ENCODE results near the gene CHIA.

Gene CHIA

GRCh38 chr1:111275780-111276433 lies 14.7 kb upstream of the CHIA start:
- no peak overlapping the region for H2AFZ ChIP-seq (ENCODE audit: low read depth, low read length)
- DNase-seq (no peak), ATAC-seq (ENCODE audit: insufficient read depth, low read depth) (no peak)
- H3K4me1 ChIP-seq (ENCODE audit: insufficient read depth, low read length) = no peaks in the 10 kb centered on the region
- H3K36me3 ChIP-seq (ENCODE audit: insufficient read depth, low read length) = no peaks in the 10 kb centered on the region
- no peak overlapping the region for H3K9ac ChIP-seq (ENCODE audit: low read depth, low read length)
- TF ChIP-seq EZH2 (IDR thresholded peaks at IDR 0.05; ENCODE audit: borderline replicate concordance, low read depth, low read length, severe bottlenecking) = no peak
- no peak for TF ChIP-seq CTCF (IDR thresholded peaks at IDR 0.05; ENCODE audit: borderline replicate concordance, extremely low read depth, low read length, poor library complexity, severe bottlenecking)
- H3K27me3 ChIP-seq (ENCODE audit: insufficient read depth, low read length, poor library complexity) = no peaks in the 10 kb centered on the region
- no peak overlapping the region for H3K4me2 ChIP-seq (ENCODE audit: insufficient read depth, low read length)
- peaks cover 10% of the 10 kb centered on the region for H3K9me3 ChIP-seq (ENCODE audit: insufficient read depth, low read length, severe bottlenecking)
- no peak overlapping the region for H3K4me3 ChIP-seq (ENCODE audit: low read depth in 1 of 2, low read length in 2 of 2)
- H3K79me2 ChIP-seq (ENCODE audit: insufficient read depth, low read length) = no peaks in the 10 kb centered on the region
- H4K20me1 ChIP-seq (ENCODE audit: insufficient read depth, low read length) = no peaks in the 10 kb centered on the region
- H3K27ac ChIP-seq (ENCODE audit: low read length) = no peak overlapping the region

- H4K20me1 ChIP-seq (ENCODE audit: insufficient read depth, low read length) = no peaks in the 10 kb centered on the region
- H3K27me3 ChIP-seq (ENCODE audit: insufficient read depth, low read length, poor library complexity) = no peaks in the 10 kb centered on the region
- H3K4me2 ChIP-seq (ENCODE audit: insufficient read depth, low read length) = no peak overlapping the region
- TF ChIP-seq CTCF (IDR thresholded peaks at IDR 0.05; ENCODE audit: borderline replicate concordance, extremely low read depth, low read length, poor library complexity, severe bottlenecking) (no peak), EZH2 (IDR thresholded peaks at IDR 0.05; ENCODE audit: borderline replicate concordance, low read depth, low read length, severe bottlenecking) (no peak)
- no peak overlapping the region for H2AFZ ChIP-seq (ENCODE audit: low read depth, low read length)
- no peak overlapping the region for H3K27ac ChIP-seq (ENCODE audit: low read length)
- no peak overlapping the region for H3K9ac ChIP-seq (ENCODE audit: low read depth, low read length)
- no peaks in the 10 kb centered on the region for H3K4me1 ChIP-seq (ENCODE audit: insufficient read depth, low read length)
- no peaks in the 10 kb centered on the region for H3K79me2 ChIP-seq (ENCODE audit: insufficient read depth, low read length)
- ATAC-seq (ENCODE audit: insufficient read depth, low read depth) (no peak), DNase-seq (no peak)
- no peaks in the 10 kb centered on the region for H3K36me3 ChIP-seq (ENCODE audit: insufficient read depth, low read length)
- peaks cover 10% of the 10 kb centered on the region for H3K9me3 ChIP-seq (ENCODE audit: insufficient read depth, low read length, severe bottlenecking)
- H3K4me3 ChIP-seq (ENCODE audit: low read depth in 1 of 2, low read length in 2 of 2) = no peak overlapping the region
These were observed 11.5 kb upstream of the CHIA start for GRCh38 chr1:111279144-111279543.

- Histone ChIP-seq H3K27ac (ENCODE audit: low read length) (no peak overlapping the region), H3K27me3 (ENCODE audit: insufficient read depth, low read length, poor library complexity) (no peaks in the 10 kb centered on the region), H3K9ac (ENCODE audit: low read depth, low read length) (no peak overlapping the region), H3K9me3 (ENCODE audit: insufficient read depth, low read length, severe bottlenecking) (peaks cover 10% of the 10 kb centered on the region), H3K4me2 (ENCODE audit: insufficient read depth, low read length) (no peak overlapping the region), H3K79me2 (ENCODE audit: insufficient read depth, low read length) (no peaks in the 10 kb centered on the region), H4K20me1 (ENCODE audit: insufficient read depth, low read length) (no peaks in the 10 kb centered on the region), H3K4me3 (ENCODE audit: low read depth in 1 of 2, low read length in 2 of 2) (no peak overlapping the region), H3K4me1 (ENCODE audit: insufficient read depth, low read length) (no peaks in the 10 kb centered on the region), H2AFZ (ENCODE audit: low read depth, low read length) (no peak overlapping the region), H3K36me3 (ENCODE audit: insufficient read depth, low read length) (no peaks in the 10 kb centered on the region)
- no peak for ATAC-seq (ENCODE audit: insufficient read depth, low read depth)
- no peak for DNase-seq
- TF ChIP-seq EZH2 (IDR thresholded peaks at IDR 0.05; ENCODE audit: borderline replicate concordance, low read depth, low read length, severe bottlenecking) = no peak
- TF ChIP-seq CTCF (IDR thresholded peaks at IDR 0.05; ENCODE audit: borderline replicate concordance, extremely low read depth, low read length, poor library complexity, severe bottlenecking) = no peak
These were observed 10.4 kb upstream of the CHIA start for GRCh38 chr1:111280267-111280666.
